Measurements from ENCODE around the gene GABRB1.

The GABRB1 gene

DNA sequence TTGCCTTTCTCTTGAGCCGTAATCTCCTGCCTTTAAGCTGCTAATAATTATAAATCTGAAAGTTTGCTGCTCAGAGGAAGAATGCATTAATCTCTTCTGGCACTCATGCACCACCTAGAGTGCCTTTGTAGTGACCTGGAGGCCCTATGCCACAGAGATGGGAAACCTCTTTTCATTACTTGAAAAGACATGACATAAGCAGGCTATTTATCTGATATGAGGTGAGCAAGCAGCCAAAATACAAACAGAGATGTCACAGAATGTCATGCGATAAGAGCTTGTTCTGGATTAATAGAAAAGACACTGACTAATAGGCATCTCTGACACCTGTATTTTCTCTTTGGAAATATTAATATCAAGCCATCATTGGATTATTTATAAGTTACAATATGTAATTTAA is 42.3 kb downstream of the GABRB1 start:
- Histone ChIP-seq H3K27me3 (no peaks in the 10 kb centered on the region), H3K4me3 (ENCODE audit: low read depth in 1 of 2, low read length in 1 of 2) (no peak overlapping the region), H3K27ac (no peak overlapping the region), H3K9me3 (no peaks in the 10 kb centered on the region), H3K4me1 (ENCODE audit: control insufficient read depth in 1 of 2, insufficient read depth in 1 of 2, low read depth in 1 of 2, low read length in 1 of 2) (no peaks in the 10 kb centered on the region), H3K36me3 (no peaks in the 10 kb centered on the region)
- TF ChIP-seq CTCF (IDR thresholded peaks at IDR 0.05), result no peak

DNA sequence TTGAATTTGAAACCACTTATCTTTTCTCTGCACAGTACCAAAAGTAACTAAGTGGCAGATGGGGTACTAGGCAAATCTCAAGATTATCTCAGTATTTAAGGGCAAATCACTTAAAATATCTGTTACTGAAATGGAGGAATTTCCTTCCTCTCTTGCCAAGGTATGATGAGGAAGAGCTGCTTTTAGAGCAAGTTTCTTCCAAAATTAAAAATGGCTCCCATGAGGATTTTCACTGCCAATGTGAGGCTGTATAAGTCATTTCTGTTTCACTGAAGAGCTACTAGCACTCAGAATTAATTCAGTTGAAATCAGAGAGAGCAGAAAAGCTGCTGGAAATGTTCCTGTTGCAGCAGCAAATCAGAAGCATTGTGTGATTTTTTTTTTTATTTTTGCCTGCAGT is 43.4 kb downstream of the GABRB1 start:
- Histone ChIP-seq H3K4me1 (ENCODE audit: control insufficient read depth in 1 of 2, insufficient read depth in 1 of 2, low read depth in 1 of 2, low read length in 1 of 2) (no peaks in the 10 kb centered on the region), H3K36me3 (no peaks in the 10 kb centered on the region), H3K4me3 (ENCODE audit: low read depth in 1 of 2, low read length in 1 of 2) (no peak overlapping the region), H3K9me3 (no peaks in the 10 kb centered on the region), H3K27ac (no peak overlapping the region), H3K27me3 (no peaks in the 10 kb centered on the region)
- no peak for TF ChIP-seq CTCF (IDR thresholded peaks at IDR 0.05)

GRCh38 chr4:47075262-47075661 is 43.9 kb downstream of the GABRB1 start:
- H3K36me3 ChIP-seq, result no peaks in the 10 kb centered on the region
- H3K4me3 ChIP-seq (ENCODE audit: low read depth in 1 of 2, low read length in 1 of 2), result no peak overlapping the region
- H3K4me1 ChIP-seq (ENCODE audit: control insufficient read depth in 1 of 2, insufficient read depth in 1 of 2, low read depth in 1 of 2, low read length in 1 of 2), result no peaks in the 10 kb centered on the region
- H3K9me3 ChIP-seq, result no peaks in the 10 kb centered on the region
- no peaks in the 10 kb centered on the region for H3K27me3 ChIP-seq
- no peak overlapping the region for H3K27ac ChIP-seq
- TF ChIP-seq CTCF (IDR thresholded peaks at IDR 0.05), result no peak

- Histone ChIP-seq H3K36me3 (no peaks in the 10 kb centered on the region), H3K27ac (no peak overlapping the region)
- TF ChIP-seq CTCF (IDR thresholded peaks at IDR 0.05), result no peak
These were observed 44.6 kb downstream of the GABRB1 start for GRCh38 chr4:47075919-47076318.

GRCh38 chr4:47084111-47084510 is 52.7 kb downstream of the GABRB1 start:
- Histone ChIP-seq H3K36me3 (no peaks in the 10 kb centered on the region), H3K27ac (no peak overlapping the region), H3K4me1 (ENCODE audit: control insufficient read depth in 1 of 2, insufficient read depth in 1 of 2, low read depth in 1 of 2, low read length in 1 of 2) (no peaks in the 10 kb centered on the region), H3K27me3 (no peaks in the 10 kb centered on the region), H3K9me3 (no peaks in the 10 kb centered on the region), H3K4me3 (ENCODE audit: low read depth in 1 of 2, low read length in 1 of 2) (no peak overlapping the region)
- no peak for TF ChIP-seq CTCF (IDR thresholded peaks at IDR 0.05)

More at GRCh38 chr4:47075919-47076318, 44.6 kb downstream of the GABRB1 start:
- Histone ChIP-seq H3K9me3 (no peaks in the 10 kb centered on the region), H3K27me3 (no peaks in the 10 kb centered on the region), H3K4me3 (ENCODE audit: low read depth in 1 of 2, low read length in 1 of 2) (no peak overlapping the region), H3K4me1 (ENCODE audit: control insufficient read depth in 1 of 2, insufficient read depth in 1 of 2, low read depth in 1 of 2, low read length in 1 of 2) (no peaks in the 10 kb centered on the region)

DNA sequence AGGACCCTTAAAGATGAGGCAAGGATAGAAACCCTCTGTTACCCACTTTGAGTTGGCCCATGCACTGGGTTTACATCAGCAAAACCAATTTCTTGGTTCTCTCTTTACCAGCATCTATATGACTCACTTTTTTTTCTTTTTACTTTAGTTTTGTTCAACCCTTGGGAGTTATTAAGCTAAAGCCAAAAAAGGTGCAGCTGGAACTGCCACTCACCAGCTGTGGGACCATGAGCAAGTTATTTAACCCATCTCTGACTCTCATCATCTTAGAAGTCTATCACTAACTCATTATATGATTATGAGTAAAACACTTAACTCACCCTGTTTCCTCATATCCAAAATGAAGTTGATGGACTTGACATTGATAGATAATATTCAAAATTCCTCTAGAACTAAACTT is 53.4 kb downstream of the GABRB1 start:
- no peaks in the 10 kb centered on the region for H3K4me1 ChIP-seq (ENCODE audit: control insufficient read depth in 1 of 2, insufficient read depth in 1 of 2, low read depth in 1 of 2, low read length in 1 of 2)
- H3K27me3 ChIP-seq, result no peaks in the 10 kb centered on the region
- H3K4me3 ChIP-seq (ENCODE audit: low read depth in 1 of 2, low read length in 1 of 2), result no peak overlapping the region
- H3K9me3 ChIP-seq, result no peaks in the 10 kb centered on the region
- no peaks in the 10 kb centered on the region for H3K36me3 ChIP-seq
- TF ChIP-seq CTCF (IDR thresholded peaks at IDR 0.05), result no peak
- no peak overlapping the region for H3K27ac ChIP-seq

All from neutrophil (primary cell).